Stimulated activated CD8-positive, alpha-beta memory T cell treated with anti-CD3 and anti-CD28 coated beads, Interleukin-7, amount 100 ng/mL, for 1 hour (primary cell): ENCODE data around the gene TXLNB.

Experiments
- DNase-seq, 2 donors: peaks; one replicate each; pipeline ENCODE4 v3.0.0-alpha.2; 2020; ENCODE audit warnings: low read depth in 2 of 2

TXLNB gene

GRCh38 chr6:139291813-139292619, at the start of gene TXLNB:
TSS of gene TXLNB (minus strand) at chr6:139291998. CDS start at chr6:139288899, 3,099 bp downstream.
- DNase-seq: peak; percentile 39 to 53

- DNase-seq: no peak
These were observed 49.3 kb upstream of the TXLNB start for GRCh38 chr6:139341060-139341459.

- no peak for DNase-seq
These were observed 47.0 kb upstream of the TXLNB start for GRCh38 chr6:139338795-139339194.

GRCh38 chr6:139337830-139338229, 46.0 kb upstream of the TXLNB start:
- no peak for DNase-seq

- DNase-seq: no peak
These were observed 45.2 kb upstream of the TXLNB start for GRCh38 chr6:139337001-139337400.

GRCh38 chr6:139336488-139336887, 44.7 kb upstream of the TXLNB start:
- DNase-seq: no peak

- DNase-seq: no peak
These were observed 43.8 kb upstream of the TXLNB start for GRCh38 chr6:139335447-139336210.

GRCh38 chr6:139334806-139335446, 43.1 kb upstream of the TXLNB start:
- DNase-seq: no peak

GRCh38 chr6:139330826-139331500, 39.2 kb upstream of the TXLNB start:
- DNase-seq: no peak

GRCh38 chr6:139330306-139330705, 38.5 kb upstream of the TXLNB start:
- DNase-seq: no peak

- DNase-seq: no peak
These were observed 37.4 kb upstream of the TXLNB start for GRCh38 chr6:139329224-139329623.

GRCh38 chr6:139327038-139327437, 35.2 kb upstream of the TXLNB start:
- no peak for DNase-seq

GRCh38 chr6:139325686-139326085, 33.9 kb upstream of the TXLNB start:
- no peak for DNase-seq

GRCh38 chr6:139325125-139325524, 33.3 kb upstream of the TXLNB start:
- DNase-seq: no peak

- no peak for DNase-seq
These were observed 32.4 kb upstream of the TXLNB start for GRCh38 chr6:139324301-139324555.

- peak; percentile 55 to 61 for DNase-seq
These were observed 31.9 kb upstream of the TXLNB start for GRCh38 chr6:139323511-139324300.

GRCh38 chr6:139320081-139320480, 28.3 kb upstream of the TXLNB start:
- no peak for DNase-seq

- no peak for DNase-seq
These were observed 25.0 kb upstream of the TXLNB start for GRCh38 chr6:139316622-139317317.

- no peak for DNase-seq
These were observed 22.2 kb upstream of the TXLNB start for GRCh38 chr6:139313784-139314545.

GRCh38 chr6:139313229-139313628, 21.4 kb upstream of the TXLNB start:
- no peak for DNase-seq
